GM21717 (cell line): ENCODE measurements around the gene RSKR.
"Not testable (repeated sequence)": the region's sequence is repeated elsewhere in the genome, so short reads cannot be mapped to it uniquely, and the experiment has no call there.

Source experiments
- ATAC-seq: cut with Tn5 transposase; IDR thresholded peaks from one replicate; pipeline ENCODE4 v1.9.1; 2021; ENCODE audit warnings: mild to moderate bottlenecking, moderate library complexity; ENCODE audit not compliant: unreplicated experiment

Gene RSKR

DNA sequence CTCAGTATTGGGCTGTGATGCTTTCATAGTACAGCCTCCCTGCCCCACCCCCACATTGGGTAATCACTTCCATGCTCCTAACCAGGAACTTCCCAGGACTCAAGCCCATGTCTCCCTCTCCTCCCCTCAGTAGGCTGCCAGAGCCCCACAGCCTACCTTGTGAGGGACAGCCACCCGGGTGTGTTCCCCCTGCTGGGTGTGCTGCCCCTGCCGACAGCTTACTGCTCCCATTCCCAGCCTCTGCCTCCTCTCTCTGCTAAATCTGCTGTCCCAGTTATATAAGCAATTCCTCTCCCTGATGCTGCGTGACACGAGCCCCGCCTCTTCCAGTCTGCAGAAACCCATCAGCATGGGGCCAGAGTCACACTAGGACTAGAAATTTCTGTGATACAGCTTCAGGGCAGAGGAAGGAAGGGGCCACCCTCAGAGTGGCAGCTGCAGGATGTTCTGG lies at the start of gene RSKR:
TSS of gene RSKR (minus strand) at position 255 of the 451 bp plus-strand sequence. CDS start at position 231, 24 bp downstream.
- ATAC-seq = no peak

DNA sequence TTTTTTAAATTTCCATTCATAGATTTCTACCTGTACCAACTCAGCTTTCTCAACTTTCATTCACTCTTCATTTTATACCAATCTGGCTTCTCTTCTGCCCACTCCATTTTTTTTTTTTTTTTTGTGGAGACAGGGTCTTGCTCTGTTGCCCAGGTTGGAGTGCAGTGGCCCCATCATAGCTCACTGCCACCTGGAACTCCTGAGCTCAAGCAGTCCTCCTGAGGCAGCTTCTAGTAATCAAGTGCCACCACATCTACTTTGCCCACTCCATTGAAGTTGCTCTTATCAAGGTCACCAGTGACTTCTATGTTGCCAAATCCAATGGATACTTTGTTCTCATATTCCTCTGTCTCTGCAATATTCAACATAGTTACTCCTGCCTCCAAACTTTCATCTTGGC lies 49.7 kb upstream of the RSKR start:
- ATAC-seq = no peak

GRCh38 chr17:28662527-28662829 lies 48.5 kb upstream of the RSKR start:
- peak; percentile 5 for ATAC-seq

DNA sequence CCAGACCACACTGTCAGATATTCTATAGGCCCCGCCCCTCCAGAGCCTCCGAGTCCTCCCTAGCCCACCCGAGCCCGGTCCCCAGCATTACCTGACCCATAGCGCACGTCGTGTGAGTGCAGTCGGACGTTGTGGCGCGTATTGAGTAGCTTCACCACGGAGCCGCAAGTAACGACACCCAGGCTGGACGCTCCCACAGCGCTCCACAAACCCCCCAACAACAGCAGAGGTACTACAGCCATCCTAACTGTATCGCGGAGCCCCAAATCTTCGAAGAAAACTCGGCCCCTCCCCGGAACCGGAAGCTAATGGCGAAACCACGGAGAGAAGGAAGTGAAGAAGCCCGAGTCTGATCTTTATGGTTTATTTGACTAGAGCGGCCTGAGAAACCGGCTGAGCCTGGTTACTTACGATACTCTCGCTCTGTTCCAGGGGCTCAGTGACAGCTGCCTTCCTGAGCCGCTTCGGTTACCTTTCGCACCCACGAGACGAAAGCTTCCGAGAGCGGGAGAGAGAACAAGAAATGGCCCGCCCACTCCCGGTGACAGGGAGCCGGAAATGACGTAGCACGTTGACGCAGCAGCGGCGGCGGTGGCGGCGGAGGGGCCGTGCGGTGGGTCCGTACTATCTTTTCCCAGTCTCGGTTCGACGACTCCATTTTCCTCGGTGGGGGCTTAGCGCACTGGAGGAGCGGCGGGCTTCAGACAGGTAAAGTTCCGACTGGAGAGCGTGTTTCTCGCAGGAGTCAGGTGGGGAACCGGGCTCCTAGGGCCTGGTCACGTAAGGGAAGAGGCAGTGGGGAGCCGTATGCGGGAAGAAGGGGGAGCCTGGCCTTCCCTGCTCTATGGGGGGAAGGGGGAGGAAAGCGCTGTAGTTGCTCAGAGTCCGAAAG lies 47.9 kb upstream of the RSKR start, which contains the start of the genes SDF2 and SUPT6H:
TSS of gene SDF2 (minus strand) at position 272 of the 892 bp plus-strand sequence. CDS start at position 242, 30 bp downstream.
TSS of gene SUPT6H (plus strand) at position 571 of the 892 bp plus-strand sequence. CDS start 11,197 bp downstream, outside the sequence.
- peak; percentile 72 for ATAC-seq

DNA sequence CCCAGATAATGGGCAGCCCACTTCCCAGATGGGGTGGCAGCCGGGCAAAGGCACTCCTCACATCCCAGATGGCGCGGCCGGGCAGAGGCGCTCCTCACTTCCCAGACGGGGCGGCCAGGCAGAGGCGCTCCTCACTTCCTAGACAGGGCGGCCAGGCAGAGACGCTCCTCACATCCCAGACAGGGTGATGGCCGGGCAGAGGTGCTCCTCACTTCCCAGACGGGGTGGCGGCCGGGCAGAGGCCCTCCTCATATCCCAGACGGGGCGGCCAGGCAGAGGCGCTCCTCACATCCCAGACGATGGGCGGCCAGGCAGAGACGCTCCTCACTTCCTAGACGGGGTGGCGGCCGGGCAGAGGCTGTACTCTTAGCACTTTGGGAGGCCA lies 45.5 kb upstream of the RSKR start:
- not testable (repeated sequence) for ATAC-seq

GRCh38 chr17:28658766-28659496 lies 44.9 kb upstream of the RSKR start:
- ATAC-seq = not testable (repeated sequence)

DNA sequence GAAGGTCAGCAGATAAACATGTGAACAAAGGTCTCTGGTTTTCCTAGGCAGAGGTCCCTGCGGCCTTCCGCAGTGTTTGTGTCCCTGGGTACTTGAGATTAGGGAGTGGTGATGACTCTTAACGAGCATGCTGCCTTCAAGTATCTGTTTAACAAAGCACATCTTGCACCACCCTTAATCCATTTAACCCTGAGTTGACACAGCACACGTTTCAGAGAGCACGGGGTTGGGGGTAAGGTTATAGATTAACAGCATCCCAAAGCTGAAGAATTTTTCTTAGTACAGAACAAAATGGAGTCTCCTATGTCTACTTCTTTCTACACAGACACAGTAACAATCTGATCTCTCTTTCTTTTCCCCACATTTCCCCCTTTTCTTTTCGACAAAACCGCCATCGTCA lies 44.4 kb upstream of the RSKR start:
- ATAC-seq = not testable (repeated sequence)

- ATAC-seq = no peak
Observed at GRCh38 chr17:28657756-28658155, 43.8 kb upstream of the RSKR start.

DNA sequence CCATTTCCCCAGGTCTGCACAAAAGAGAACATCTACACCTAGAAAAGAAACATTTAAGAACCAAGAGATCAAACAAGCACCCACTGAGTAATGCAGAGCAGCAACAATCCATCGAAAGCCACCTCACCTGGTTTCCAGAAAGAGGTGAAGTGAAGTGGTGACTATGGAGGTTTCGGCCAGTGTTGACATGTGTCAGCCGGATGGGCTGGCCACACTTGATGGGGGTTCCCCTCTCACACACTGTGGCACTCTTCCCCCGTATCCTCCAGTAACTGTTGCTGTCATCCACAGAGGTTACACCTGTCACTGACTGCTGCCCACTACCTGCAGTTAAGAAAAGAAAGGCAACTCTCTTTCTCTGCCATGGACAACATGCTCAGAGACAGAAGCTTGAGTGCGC lies 41.2 kb upstream of the RSKR start:
- no peak for ATAC-seq

DNA sequence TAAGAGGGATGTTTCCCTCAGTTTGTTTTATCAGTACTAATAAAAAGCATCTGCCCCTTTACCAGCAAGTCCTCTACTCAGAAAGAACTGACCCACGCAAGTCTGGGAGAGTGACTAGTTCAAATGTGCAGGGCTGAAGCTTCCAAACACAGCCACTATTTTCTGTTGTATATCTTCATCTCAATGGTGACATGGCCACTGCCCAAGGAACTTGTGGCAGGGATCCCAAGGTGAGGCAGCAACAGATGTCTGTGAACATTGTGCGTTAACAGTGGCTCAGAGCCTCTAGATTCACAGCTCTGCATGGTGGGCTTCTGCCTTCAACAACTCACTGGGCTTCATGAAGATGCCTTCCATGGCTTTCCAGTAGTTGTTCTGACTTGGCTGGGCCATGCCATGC lies 34.7 kb upstream of the RSKR start:
- no peak for ATAC-seq

- ATAC-seq = no peak
Observed at GRCh38 chr17:28646039-28646754, 32.2 kb upstream of the RSKR start.

GRCh38 chr17:28645576-28645939 lies 31.6 kb upstream of the RSKR start:
- no peak for ATAC-seq

DNA sequence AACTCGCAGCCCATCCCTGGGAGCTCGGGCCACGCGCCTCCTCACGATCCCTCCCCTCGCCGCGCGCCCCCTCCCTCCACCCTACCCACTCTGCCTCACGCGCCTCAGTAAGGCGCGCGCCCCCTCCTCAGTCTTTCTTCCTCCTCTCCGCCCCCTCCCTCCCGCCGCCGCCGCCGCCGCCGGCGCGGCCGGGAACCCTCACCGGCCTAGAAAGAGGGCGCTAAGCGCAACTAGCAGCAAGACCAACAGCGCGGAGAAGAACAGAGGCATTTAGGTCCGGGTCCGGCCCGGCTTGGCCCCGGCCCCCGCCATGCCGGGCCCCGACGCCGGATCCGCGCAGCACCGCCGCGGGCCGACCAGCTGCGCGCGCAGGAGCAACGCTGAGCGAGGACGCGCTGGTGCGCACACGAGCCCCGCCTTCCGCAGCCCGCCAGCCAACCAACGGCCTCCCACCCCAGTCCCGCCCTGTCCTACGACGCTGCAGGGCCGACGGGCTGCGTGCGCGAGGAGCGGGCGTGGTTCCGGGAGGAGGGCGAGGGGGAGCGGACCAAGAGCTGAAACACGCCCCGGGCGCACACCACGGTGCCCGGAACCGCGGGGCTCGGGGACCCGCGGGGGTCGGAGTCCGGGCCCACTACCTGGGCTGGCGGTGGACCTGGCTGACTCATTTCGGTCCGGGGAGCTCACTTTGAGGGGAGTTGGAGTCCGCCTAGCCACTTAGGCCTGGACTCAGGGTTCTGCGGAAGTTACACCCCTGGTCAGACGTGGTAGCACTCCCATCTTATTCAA lies 31.0 kb upstream of the RSKR start, which contains the start of gene BLTP2:
TSS of gene BLTP2 (minus strand) at position 372 of the 789 bp plus-strand sequence. CDS start at position 270, 102 bp downstream.
- ATAC-seq = peak; percentile 81

DNA sequence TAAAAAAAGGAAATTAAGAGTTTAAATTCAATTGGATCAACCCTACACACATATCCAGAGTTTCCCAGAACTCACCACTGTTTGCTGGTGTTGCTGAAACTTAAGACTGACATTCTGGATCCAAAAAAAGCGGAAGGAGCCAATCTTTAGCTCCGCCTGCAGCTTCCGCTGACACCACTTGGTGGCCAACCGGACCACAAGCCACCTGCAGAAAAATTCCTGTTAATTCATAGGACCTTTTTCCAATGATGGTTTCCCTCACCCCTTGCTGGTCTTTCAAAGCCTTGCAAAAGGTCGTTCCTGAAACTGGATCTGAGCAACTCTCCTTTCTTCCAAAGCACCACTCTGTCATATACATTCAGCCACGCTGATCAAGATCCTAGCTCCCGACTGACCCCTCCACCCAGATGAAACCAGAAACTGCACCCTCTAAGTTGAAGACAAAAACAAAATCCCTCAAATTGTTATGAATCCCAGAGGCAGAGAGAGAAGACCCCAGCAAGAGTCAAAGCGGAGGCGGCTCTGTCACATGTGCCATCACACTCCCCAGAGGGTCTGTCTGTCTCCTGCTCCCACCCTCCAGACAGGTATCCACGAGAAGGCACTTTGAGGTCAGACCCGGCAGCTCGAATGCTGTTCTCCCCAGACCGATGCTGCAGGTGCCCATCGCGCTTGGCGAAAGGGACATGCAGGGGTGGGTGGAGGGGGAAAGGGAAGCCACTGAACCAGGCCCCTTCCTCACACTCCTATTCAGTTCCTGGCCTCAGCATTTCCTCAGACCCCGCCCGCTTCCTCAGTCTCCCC lies 30.2 kb upstream of the RSKR start:
- peak; percentile 15 for ATAC-seq

GRCh38 chr17:28641579-28641978 lies 27.6 kb upstream of the RSKR start:
- ATAC-seq = no peak

GRCh38 chr17:28635506-28635905 lies 21.5 kb upstream of the RSKR start:
- no peak for ATAC-seq

DNA sequence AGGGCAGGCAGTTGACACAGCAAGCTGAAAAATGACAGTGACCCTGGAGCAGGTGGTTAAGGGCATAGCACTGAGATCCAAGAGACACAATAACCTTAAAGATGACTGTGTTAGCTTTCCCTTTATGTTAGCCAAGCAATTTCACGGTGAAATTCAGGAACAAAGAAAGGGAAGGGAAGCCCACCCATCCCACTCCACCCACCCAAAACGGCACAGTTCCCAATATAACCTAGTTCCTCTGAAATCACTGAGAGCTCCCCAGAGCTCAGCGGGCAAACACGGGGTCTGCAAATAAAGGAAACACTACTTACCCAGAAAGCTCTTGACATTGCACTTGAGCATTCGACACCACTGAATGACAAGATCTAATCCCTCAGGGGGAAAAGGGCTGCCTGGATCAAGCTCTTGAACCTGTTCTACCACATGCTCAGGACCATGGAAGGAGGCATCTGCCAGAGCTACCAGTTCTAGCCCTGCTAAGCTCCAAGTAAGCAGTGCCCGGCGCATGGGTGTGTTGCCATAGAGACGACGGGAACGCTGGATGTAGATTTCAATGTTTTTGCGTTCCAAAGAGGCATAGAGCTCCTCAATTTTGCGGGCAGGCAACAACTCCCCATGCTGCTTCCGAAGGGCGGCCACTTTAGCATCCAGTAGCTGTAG lies 20.4 kb upstream of the RSKR start:
- no peak for ATAC-seq

- ATAC-seq = no peak
Observed at GRCh38 chr17:28626818-28627217, 12.8 kb upstream of the RSKR start.

DNA sequence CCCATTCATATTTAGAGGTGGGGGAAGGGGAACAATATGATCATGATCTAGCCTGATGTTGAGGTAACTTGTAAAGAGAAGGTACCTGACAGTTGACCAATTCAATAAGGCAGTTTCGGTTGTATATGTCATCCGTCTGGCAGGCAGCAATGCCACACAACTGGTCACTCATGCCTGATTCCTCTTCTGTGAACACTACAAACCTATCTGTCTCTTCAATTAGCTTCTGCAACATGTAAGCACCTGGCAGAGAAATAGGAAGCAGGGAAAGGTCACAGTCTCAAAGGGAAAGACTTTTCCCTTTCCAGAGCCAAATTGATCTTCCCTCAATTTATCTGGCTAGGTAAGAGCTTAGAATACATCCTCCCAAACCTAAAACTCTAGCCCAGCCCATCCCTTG lies 10.2 kb upstream of the RSKR start:
- no peak for ATAC-seq
